HG03460 (cell line): ENCODE results near the gene KRTAP10-6.
"Not testable (repeated sequence)": the region's sequence is repeated elsewhere in the genome, so short reads cannot be mapped to it uniquely, and the experiment has no call there.

ENCODE experiments used
- ATAC-seq: cut with Tn5 transposase; IDR thresholded peaks from one replicate; pipeline ENCODE4 v1.9.1; 2021; ENCODE audit not compliant: unreplicated experiment

KRTAP10-6 gene, protein sequence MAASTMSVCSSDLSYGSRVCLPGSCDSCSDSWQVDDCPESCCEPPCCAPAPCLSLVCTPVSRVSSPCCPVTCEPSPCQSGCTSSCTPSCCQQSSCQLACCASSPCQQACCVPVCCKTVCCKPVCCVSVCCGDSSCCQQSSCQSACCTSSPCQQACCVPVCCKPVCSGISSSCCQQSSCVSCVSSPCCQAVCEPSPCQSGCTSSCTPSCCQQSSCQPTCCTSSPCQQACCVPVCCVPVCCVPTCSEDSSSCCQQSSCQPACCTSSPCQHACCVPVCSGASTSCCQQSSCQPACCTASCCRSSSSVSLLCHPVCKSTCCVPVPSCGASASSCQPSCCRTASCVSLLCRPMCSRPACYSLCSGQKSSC

GRCh38 chr21:44592446-44593311 lies at the start of gene KRTAP10-6:
TSS of gene KRTAP10-6 (minus strand) at chr21:44592505. CDS start at chr21:44592484, 21 bp downstream.
- ATAC-seq = no peak

DNA sequence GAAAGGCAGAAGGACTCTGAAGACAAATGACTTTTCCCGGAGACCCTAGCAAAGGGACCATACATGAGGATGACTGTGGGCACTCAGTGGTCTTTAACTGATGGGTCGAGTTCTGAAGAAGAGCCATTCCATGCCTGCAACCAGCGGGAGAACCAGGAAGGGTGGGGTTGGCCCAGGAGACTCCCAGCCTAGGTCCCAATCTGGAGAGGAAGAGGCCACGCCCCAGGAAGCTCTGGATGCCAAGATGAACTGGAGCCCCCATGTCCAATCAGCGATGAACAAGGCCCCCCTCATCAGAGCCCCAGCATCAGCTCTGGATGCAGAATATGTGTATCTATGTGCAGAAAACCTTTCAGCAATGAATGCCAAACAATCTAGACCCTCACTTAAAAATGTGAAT lies 48.5 kb upstream of the KRTAP10-6 start:
- no peak for ATAC-seq

GRCh38 chr21:44639331-44639655 lies 47.0 kb upstream of the KRTAP10-6 start:
- ATAC-seq = no peak

DNA sequence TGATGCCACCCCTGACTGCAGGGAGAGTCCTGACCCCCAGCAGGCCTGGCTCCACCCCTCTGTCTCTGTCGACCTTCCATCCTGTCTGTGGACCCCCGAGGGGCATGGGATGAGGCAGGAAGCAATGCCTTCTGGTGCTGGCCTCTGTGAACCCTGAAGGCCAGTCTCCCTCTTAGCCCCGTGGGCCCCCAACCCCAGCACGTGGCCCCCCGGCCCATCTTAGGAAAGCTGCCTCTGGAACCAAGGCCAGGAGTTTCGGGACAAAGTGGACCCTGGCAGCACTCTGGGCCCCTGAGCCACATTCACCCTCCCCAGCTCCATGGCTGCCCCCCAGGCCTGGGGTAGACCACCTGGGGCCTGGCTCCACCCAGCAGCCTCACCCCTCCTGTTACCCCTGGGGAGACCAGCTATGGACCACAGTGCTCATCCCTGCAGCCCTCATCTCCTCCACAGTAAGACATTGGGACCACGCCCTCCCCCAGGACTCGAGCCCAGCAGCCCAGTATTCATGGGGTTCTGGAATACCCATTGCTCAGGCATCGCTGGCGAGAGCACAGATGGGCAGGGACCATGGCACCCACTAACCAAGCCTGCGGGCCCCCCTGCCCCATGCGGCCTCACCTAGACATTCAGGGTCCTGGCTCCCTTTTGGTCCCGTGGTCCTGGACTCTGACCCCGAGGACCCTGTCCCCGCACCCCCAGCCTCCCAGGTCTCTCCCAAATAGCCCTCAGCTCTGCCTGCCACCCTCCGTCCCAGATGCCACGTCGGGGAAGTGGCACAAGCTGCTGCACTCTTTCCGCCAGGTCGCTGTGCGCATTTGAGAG lies 46.4 kb upstream of the KRTAP10-6 start:
- not testable (repeated sequence) for ATAC-seq

DNA sequence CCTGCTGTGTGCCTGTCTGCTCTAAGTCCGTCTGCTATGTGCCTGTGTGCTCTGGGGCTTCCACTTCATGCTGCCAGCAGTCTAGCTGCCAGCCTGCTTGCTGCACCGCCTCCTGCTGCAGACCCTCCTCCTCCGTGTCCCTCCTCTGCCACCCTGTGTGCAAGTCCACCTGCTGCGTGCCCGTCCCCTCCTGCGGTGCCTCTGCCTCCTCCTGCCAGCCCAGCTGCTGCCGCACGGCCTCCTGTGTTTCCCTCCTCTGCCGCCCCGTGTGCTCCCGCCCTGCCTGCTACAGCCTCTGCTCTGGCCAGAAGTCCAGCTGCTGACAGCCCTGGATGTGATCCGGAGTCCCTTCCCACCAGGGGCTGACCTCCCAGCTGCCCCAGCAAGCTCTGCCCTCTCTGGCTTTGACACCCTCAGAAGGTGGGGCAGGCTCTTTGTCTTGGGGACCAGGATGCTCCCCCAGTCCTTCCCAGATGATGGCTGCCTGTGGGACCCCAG lies 45.6 kb upstream of the KRTAP10-6 start:
- ATAC-seq = not testable (repeated sequence)

GRCh38 chr21:44637018-44637850 lies 44.9 kb upstream of the KRTAP10-6 start, which contains the start of gene KRTAP10-10:
TSS of gene KRTAP10-10 (plus strand) at chr21:44637356. CDS start at chr21:44637418, 62 bp downstream.
- ATAC-seq = no peak

DNA sequence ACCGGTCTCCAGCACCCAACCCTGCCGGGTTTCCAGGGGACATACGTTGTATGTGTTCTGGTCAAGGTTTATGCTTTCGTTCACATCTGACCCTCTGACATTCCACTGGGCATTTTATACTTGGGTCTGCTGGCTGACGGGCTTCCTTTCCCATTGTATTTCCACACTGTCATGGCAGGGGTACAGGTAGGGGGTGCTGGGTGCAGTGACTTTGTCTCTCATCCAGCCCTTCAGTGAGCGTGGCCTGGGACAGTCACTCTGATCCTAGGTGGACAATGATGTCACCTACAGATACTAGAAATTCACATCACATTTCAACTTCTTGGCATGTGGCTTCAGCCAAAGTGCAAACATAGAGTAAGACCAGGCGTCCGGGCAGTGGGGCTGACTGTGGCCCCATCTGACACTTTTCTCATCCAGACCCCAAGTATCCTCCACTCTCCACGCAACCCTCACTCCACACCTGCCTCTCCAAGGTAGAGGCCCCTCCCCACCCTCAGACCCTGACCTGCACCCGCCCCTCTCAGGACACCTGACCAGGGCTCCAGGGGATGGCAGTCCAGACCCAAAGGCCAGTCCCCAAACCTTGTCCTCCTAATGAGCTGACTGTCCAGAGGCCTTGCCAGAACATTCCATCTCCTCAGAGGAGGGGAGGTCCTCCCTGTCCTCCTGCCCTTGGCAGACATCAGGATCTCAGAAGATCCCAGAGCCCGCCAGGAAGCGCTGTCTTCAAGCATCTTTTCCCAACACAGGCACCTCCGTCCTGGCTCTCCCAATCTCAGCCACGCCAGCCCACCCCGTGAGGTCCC lies 44.1 kb upstream of the KRTAP10-6 start:
- no peak for ATAC-seq

- no peak for ATAC-seq
Measured at GRCh38 chr21:44632067-44632466, 39.8 kb upstream of the KRTAP10-6 start.

GRCh38 chr21:44630440-44630839 lies 38.1 kb upstream of the KRTAP10-6 start:
- no peak for ATAC-seq

- ATAC-seq = no peak
Measured at GRCh38 chr21:44628707-44629391, 36.5 kb upstream of the KRTAP10-6 start.

GRCh38 chr21:44627831-44628233 lies 35.5 kb upstream of the KRTAP10-6 start:
- ATAC-seq = not testable (repeated sequence)

DNA sequence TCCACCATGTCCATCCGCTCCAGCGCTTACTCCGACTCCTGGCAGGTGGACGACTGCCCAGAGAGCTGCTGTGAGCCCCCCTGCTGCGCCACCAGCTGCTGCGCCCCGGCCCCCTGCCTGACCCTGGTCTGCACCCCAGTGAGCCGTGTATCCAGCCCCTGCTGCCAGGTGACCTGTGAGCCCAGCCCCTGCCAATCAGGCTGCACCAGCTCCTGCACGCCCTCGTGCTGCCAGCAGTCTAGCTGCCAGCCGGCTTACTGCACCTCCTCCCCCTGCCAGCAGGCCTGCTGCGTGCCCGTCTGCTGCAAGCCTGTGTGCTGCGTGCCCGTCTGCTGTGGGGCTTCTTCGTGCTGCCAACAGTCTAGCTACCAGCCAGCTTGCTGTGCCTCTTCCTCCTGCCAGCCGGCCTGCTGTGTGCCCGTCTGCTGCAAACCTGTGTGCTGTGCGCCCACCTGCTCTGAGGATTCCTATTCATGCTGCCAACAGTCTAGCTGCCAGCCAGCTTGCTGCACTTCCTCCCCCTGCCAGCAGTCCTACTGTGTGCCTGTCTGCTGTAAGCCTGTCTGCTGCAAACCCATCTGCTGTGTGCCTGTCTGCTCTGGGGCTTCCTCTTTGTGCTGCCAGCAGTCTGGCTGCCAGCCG lies 35.0 kb upstream of the KRTAP10-6 start:
- not testable (repeated sequence) for ATAC-seq

DNA sequence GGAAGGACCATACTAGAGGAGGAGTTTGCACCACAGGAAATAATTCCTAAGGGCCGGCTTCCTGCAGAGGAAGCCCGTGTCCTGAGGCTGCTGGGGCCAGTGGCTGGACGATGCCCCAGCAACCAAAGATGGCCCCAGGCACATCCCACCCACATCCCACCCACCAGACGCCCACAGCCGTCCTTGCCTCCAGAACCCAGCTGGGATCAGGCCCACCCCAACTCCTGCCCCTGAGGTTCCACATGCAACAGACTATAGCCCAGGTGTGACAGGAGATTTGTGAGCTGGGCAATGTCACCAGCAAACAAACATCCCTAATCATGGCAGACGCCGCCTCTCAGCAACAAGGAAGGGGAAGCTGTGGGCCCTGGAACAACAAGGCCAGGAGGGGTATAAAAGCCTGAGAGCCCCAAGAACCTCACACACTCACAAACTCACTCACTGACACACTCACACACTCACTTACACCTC lies 34.4 kb upstream of the KRTAP10-6 start, which contains the start of gene KRTAP10-9:
Gene KRTAP10-9, plus strand, starts transcription at position 421 of the 471 bp plus-strand sequence. CDS start 79 bp downstream, outside the sequence.
- ATAC-seq = no peak

DNA sequence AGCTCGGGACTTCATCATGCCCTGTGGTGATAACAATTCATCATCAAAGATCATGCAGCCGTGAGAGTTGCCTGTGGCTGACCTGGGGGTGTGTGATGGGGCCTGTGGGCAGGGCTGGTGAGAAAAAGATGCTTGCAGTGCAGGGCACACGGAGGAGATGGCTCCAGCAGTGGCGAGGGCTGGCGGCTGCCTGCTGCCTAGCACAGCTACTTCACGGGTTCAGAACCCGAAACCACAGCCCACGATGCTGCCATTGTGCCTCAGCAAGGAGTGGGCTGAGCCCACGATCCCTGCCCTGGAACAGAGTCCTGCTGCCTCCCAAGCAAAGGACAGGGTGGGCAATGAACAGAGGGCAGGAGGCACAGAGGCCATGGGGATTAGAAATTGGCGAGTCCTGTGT lies 34.0 kb upstream of the KRTAP10-6 start:
- no peak for ATAC-seq

GRCh38 chr21:44625756-44626155 lies 33.5 kb upstream of the KRTAP10-6 start:
- ATAC-seq = no peak

- ATAC-seq = no peak
Measured at GRCh38 chr21:44623575-44623974, 31.3 kb upstream of the KRTAP10-6 start.

DNA sequence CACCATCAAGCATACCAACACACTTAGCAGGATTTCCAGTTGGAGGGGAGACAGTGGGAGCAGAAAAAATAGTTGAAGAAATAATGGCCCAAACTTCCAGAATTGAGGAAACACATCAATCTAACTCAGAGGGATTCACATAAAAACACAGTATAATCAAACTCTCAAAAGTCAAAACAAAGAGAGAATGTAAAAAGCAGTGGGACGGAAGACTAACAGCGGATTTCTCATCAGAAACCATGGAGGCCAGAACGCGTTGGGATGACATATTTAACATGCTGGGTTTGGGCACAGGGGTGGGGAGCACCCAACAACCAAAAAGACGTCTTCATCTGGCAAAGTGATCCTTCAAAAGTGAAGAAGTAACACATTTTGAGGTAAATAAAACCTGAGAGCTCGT lies 27.6 kb upstream of the KRTAP10-6 start:
- ATAC-seq = no peak

GRCh38 chr21:44618909-44619308 lies 26.6 kb upstream of the KRTAP10-6 start:
- no peak for ATAC-seq
